B cell (primary cell): ENCODE measurements around the gene EMC10. TPM values are rescaled to one million over a fixed set of nuclear protein-coding genes. Genes with fewer than 3 reads are reported as not detected.

Experiments used
- ATAC-seq: fragments of 200-7000 bp; cut with Tn5 transposase; one replicate; pipeline ENCODE4 v1.10.0; 2021; ENCODE audit warnings: low read depth, mild to moderate bottlenecking, moderate number of reproducible peaks, moderate library complexity
- CTCF ChIA-PET: fragments of 350-600 bp; sonication (Branson Sonifier 250); formaldehyde crosslinking; loops from one replicate; lab custom pipeline; 2021; ENCODE audit warnings: antibody characterized with exemption, inconsistent platforms; lab: Charles Lee
- POLR2A ChIA-PET: fragments of 350-600 bp; sonication (Branson Sonifier 250); formaldehyde crosslinking; loops from one replicate; lab custom pipeline; 2021; ENCODE audit warnings: antibody characterized with exemption; lab: Charles Lee
- DNase-seq: peaks from one replicate; pipeline ENCODE4 v3.0.0; 2013
- H2AFZ ChIP-seq: 2 replicates; pipeline ENCODE4 v1.6.1; 2012; ENCODE audit warnings: mild to moderate bottlenecking, low read depth, low read length; ENCODE audit not compliant: insufficient read depth, poor library complexity, severe bottlenecking
- H3K27ac ChIP-seq, 2 donors: 1 replicate in 1 of 2; 2 replicates in 1 of 2; pipeline ENCODE4 v1.5.1; 2012 to 2013; ENCODE audit warnings: low read length in 2 of 2, mild to moderate bottlenecking in 2 of 2, moderate library complexity in 1 of 2
- H3K27me3 ChIP-seq, 4 experiments: fragments of 200-600 bp in 1 of 4; sonication (generic) in 1 of 4; replicated peaks in 1 of 4; 1 replicate in 2 of 4; 2 replicates in 2 of 4; pipeline versions ENCODE4 v1.6.1 to v1.7.0; 2013 to 2016; ENCODE audit warnings: low read length in 3 of 4, mild to moderate bottlenecking in 2 of 4, mixed read lengths in 1 of 4, moderate library complexity in 1 of 4; ENCODE audit not compliant: insufficient read depth in 4 of 4, control insufficient read depth in 3 of 4; ENCODE audit errors: control extremely low read depth in 1 of 4
- H3K36me3 ChIP-seq, 2 experiments: replicated peaks in 1 of 2; 1 replicate in 1 of 2; 2 replicates in 1 of 2; pipeline versions ENCODE4 v1.6.1 to v1.7.1; 2013; ENCODE audit warnings: low read length in 1 of 2; ENCODE audit not compliant: insufficient read depth in 2 of 2, control insufficient read depth in 1 of 2; ENCODE audit errors: control extremely low read depth in 1 of 2, extremely low read depth in 1 of 2
- H3K4me1 ChIP-seq, 2 donors: fragments of 200-600 bp in 1 of 2; sonication (generic) in 1 of 2; 1 replicate in 1 of 2; 2 replicates in 1 of 2; pipeline versions ENCODE4 v1.5.1 to v1.6.1; 2013 to 2017; ENCODE audit warnings: low read length in 2 of 2; ENCODE audit not compliant: control insufficient read depth in 2 of 2, insufficient read depth in 2 of 2
- H3K4me2 ChIP-seq: replicated peaks from 2 replicates; pipeline ENCODE3; 2012; ENCODE audit warnings: mild to moderate bottlenecking, low read depth, low read length; ENCODE audit not compliant: poor library complexity, severe bottlenecking
- H3K4me3 ChIP-seq, 5 experiments: fragments of 200-600 bp in 1 of 5; sonication (generic) in 1 of 5; 1 replicate in 3 of 5; 2 replicates in 2 of 5; pipeline versions ENCODE4 v1.5.1 to v1.7.0; 2011 to 2016; ENCODE audit warnings: low read length in 4 of 5, mild to moderate bottlenecking in 4 of 5, low read depth in 2 of 5, control low read depth in 1 of 5, moderate library complexity in 1 of 5; ENCODE audit not compliant: insufficient read depth in 1 of 5; ENCODE audit errors: control extremely low read depth in 1 of 5, extremely low read depth in 1 of 5
- H3K79me2 ChIP-seq: fragments of 200-600 bp; sonication (generic); one replicate; pipeline ENCODE4 v1.6.0; 2016; ENCODE audit warnings: low read length; ENCODE audit not compliant: control insufficient read depth, insufficient read depth
- H3K9ac ChIP-seq: fragments of 200-600 bp; sonication (generic); 2 replicates; pipeline ENCODE4 v1.6.1; 2017; ENCODE audit warnings: mild to moderate bottlenecking, low read length, moderate library complexity
- H3K9me3 ChIP-seq, 3 donors: one replicate each; pipeline versions ENCODE4 v1.6.1 to v1.7.1; 2013; ENCODE audit warnings: low read length in 2 of 3; ENCODE audit not compliant: control insufficient read depth in 2 of 3, insufficient read depth in 1 of 3; ENCODE audit errors: control extremely low read depth in 1 of 3
- H4K20me1 ChIP-seq: 2 replicates; pipeline ENCODE4 v1.6.0; 2012; ENCODE audit warnings: mild to moderate bottlenecking, low read length; ENCODE audit not compliant: insufficient read depth, control insufficient read depth, poor library complexity, severe bottlenecking
- H3K27ac Mint-ChIP-seq: one replicate; pipeline ENCODE4 v1.8.0; 2021; ENCODE audit warnings: mixed read lengths
- H3K27me3 Mint-ChIP-seq: one replicate; pipeline ENCODE4 v1.8.0; 2021; ENCODE audit warnings: mixed read lengths
- H3K4me1 Mint-ChIP-seq: one replicate; pipeline ENCODE4 v1.8.0; 2021; ENCODE audit warnings: mixed read lengths
- H3K4me3 Mint-ChIP-seq: one replicate; pipeline ENCODE4 v1.8.0; 2021; ENCODE audit warnings: mixed read lengths
- H3K9me3 Mint-ChIP-seq: one replicate; pipeline ENCODE4 v1.8.0; 2022; ENCODE audit warnings: mixed read lengths; ENCODE audit not compliant: insufficient read depth
- EZH2 ChIP-seq: IDR thresholded peaks from 2 replicates; pipeline ENCODE4 v1.6.1; 2012; ENCODE audit warnings: borderline replicate concordance, low read depth, mild to moderate bottlenecking, moderate library complexity, low read length; ENCODE audit not compliant: insufficient read depth, poor library complexity, severe bottlenecking
- WGBS: methylation state at CpG from one replicate; pipeline ENCODE4 v1.1.5; 2013; ENCODE audit warnings: missing lambda C conversion rate; ENCODE audit not compliant: insufficient coverage; 5-methylcytosine and 5-hydroxymethylcytosine counted together
- intact Hi-C: fragments of 100-400 bp; cut with micrococcal nuclease; formaldehyde crosslinking; loops from one replicate; pipeline ENCODE4 v1.10.0; 2022
- polyA plus RNA-seq: library from polyadenylated mRNA; depleted of rRNA; stranded (reverse); fragments of >200 nt; gene quantifications from 2 replicates; pipeline ENCODE4 v1.2.3, GENCODE V29; 2012
- total RNA-seq, 2 donors: library from RNA; stranded (reverse); fragments of 120-200 nt in 1 of 2; gene quantifications; 1 replicate in 1 of 2; 2 replicates in 1 of 2; pipeline versions ENCODE4 v1.2.3 to v1.2.4, GENCODE V29; 2013 to 2022
- TF ChIP-seq, protein P1 (sequence below): fragments of 200-600 bp; IDR thresholded peaks from one replicate; pipeline ENCODE4 v1.8.0; 2022; ENCODE audit warnings: antibody characterized with exemption, mild to moderate bottlenecking

EMC10 gene
- total and polyA plus RNA-seq, 2 donors (not counting 1 experiment from before 2014, with no cell fraction given) = 51.1 to 88.1 TPM

- no peak for TF ChIP-seq EZH2
- TF ChIP-seq, protein P1, sequence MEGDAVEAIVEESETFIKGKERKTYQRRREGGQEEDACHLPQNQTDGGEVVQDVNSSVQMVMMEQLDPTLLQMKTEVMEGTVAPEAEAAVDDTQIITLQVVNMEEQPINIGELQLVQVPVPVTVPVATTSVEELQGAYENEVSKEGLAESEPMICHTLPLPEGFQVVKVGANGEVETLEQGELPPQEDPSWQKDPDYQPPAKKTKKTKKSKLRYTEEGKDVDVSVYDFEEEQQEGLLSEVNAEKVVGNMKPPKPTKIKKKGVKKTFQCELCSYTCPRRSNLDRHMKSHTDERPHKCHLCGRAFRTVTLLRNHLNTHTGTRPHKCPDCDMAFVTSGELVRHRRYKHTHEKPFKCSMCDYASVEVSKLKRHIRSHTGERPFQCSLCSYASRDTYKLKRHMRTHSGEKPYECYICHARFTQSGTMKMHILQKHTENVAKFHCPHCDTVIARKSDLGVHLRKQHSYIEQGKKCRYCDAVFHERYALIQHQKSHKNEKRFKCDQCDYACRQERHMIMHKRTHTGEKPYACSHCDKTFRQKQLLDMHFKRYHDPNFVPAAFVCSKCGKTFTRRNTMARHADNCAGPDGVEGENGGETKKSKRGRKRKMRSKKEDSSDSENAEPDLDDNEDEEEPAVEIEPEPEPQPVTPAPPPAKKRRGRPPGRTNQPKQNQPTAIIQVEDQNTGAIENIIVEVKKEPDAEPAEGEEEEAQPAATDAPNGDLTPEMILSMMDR = no peak
- H3K27ac ChIP-seq = no peak within 1 kb of the TSS
- no peak within 1 kb of the TSS for H3K4me3 ChIP-seq
- peaks cover 14 to 20% of the 10 kb centered on the region in 2 donors for H3K4me1 ChIP-seq
- no peaks in the 10 kb centered on the region for H4K20me1 ChIP-seq
- H3K36me3 ChIP-seq = no peaks in the 10 kb centered on the region
- ATAC-seq = no peak
- no peak within 1 kb of the TSS for H3K4me2 ChIP-seq
- POLR2A ChIA-PET = no interaction called here
- Mint-ChIP-seq H3K27me3 (peaks cover 3% of the 10 kb centered on the region), H3K27ac (peak within 1 kb of the TSS; percentile 59), H3K4me1 (peaks cover 17% of the 10 kb centered on the region), H3K9me3 (no peaks in the 10 kb centered on the region), H3K4me3 (no peak within 1 kb of the TSS)
- DNase-seq = no peak
- 67% methylated on average over 19 of the region's 22 CpGs for WGBS
- peaks cover 0 to 25% (median 2%) of the 10 kb centered on the region in 4 experiments for H3K27me3 ChIP-seq
- H3K79me2 ChIP-seq = no peaks in the 10 kb centered on the region
- CTCF ChIA-PET = no interaction called here
- intact Hi-C loops = no loop called here
- no peak within 1 kb of the TSS for H2AFZ ChIP-seq
- H3K9ac ChIP-seq = no peak within 1 kb of the TSS
- H3K9me3 ChIP-seq = peaks cover 0 to 8% (median 0%) of the 10 kb centered on the region in 3 donors
Observed at GRCh38 chr19:50513746-50514345, 37.5 kb downstream of the EMC10 start, which contains the start of gene ASPDH. Gene ASPDH (minus strand): TSS chr19:50513913. CDS start chr19:50513823, 90 bp downstream.

- intact Hi-C loops = no loop called here
- H3K4me1 Mint-ChIP-seq = peaks cover 14% of the 10 kb centered on the region
- TF ChIP-seq, protein P1 = no peak
- no peak for TF ChIP-seq EZH2
- ChIA-PET CTCF (no interaction called here), POLR2A (no interaction called here)
- Histone ChIP-seq H3K4me2 (no peak overlapping the region), H3K36me3 (no peaks in the 10 kb centered on the region), H3K4me3 (no peak overlapping the region), H3K27ac (no peak overlapping the region), H2AFZ (no peak overlapping the region), H3K9me3 (peaks cover 0 to 11% (median 0%) of the 10 kb centered on the region in 3 donors), H3K79me2 (no peaks in the 10 kb centered on the region), H3K9ac (no peak overlapping the region), H4K20me1 (no peaks in the 10 kb centered on the region), H3K4me1 (peaks cover 14 to 20% of the 10 kb centered on the region in 2 donors), H3K27me3 (peaks cover 0 to 28% (median 2%) of the 10 kb centered on the region in 4 experiments)
- H3K27me3 Mint-ChIP-seq = peaks cover 3% of the 10 kb centered on the region
- DNase-seq = no peak
- ATAC-seq = no peak
- no peaks in the 10 kb centered on the region for H3K9me3 Mint-ChIP-seq
- H3K27ac Mint-ChIP-seq = peak overlapping the region; percentile 56
- 51% methylated on average over 37 of the region's 38 CpGs for WGBS
- no peak overlapping the region for H3K4me3 Mint-ChIP-seq
Observed at GRCh38 chr19:50514346-50515167, 38.2 kb downstream of the EMC10 start.
